Loucy (cell line): ENCODE measurements around the gene CTTNBP2.

ENCODE experiments used
- H2AFZ ChIP-seq: fragments of 200-600 bp; sonication (generic); 2 replicates; pipeline ENCODE4 v1.6.0; 2016; ENCODE audit warnings: antibody characterized with exemption, mild to moderate bottlenecking, low read length, moderate library complexity
- H3F3A ChIP-seq: fragments of 200-600 bp; 2 replicates; pipeline ENCODE4 v1.6.0; 2016; ENCODE audit warnings: antibody characterized with exemption, low read depth, mild to moderate bottlenecking
- H3K27me3 ChIP-seq: fragments of 200-600 bp; sonication (generic); 2 replicates; pipeline ENCODE4 v1.6.1; 2014; ENCODE audit warnings: low read length, mild to moderate bottlenecking; ENCODE audit not compliant: insufficient read depth, poor library complexity, severe bottlenecking
- H3K36me3 ChIP-seq: fragments of 200-600 bp; sonication (generic); 2 replicates; pipeline ENCODE4 v1.6.1; 2016; ENCODE audit warnings: low read length; ENCODE audit not compliant: insufficient read depth
- H3K4me1 ChIP-seq: fragments of 200-600 bp; sonication (generic); 2 replicates; pipeline ENCODE4 v1.5.1; 2014; ENCODE audit warnings: low read length, mild to moderate bottlenecking; ENCODE audit not compliant: insufficient read depth, poor library complexity, severe bottlenecking
- H3K4me2 ChIP-seq: fragments of 200-600 bp; sonication (generic); 2 replicates; pipeline ENCODE4 v1.6.0; 2014; ENCODE audit warnings: antibody characterized with exemption, low read length, low read depth, mild to moderate bottlenecking; ENCODE audit not compliant: poor library complexity, severe bottlenecking
- H3K4me3 ChIP-seq: fragments of 200-600 bp; sonication (generic); 2 replicates; pipeline ENCODE4 v1.5.1; 2014; ENCODE audit warnings: low read length, mild to moderate bottlenecking, mixed read lengths; ENCODE audit not compliant: poor library complexity, severe bottlenecking
- H3K79me2 ChIP-seq: fragments of 200-600 bp; sonication (generic); 2 replicates; pipeline ENCODE4 v1.6.1; 2014; ENCODE audit warnings: low read length; ENCODE audit not compliant: insufficient read depth
- H3K9ac ChIP-seq: fragments of 200-600 bp; sonication (generic); 2 replicates; pipeline ENCODE4 v1.6.0; 2014; ENCODE audit warnings: mild to moderate bottlenecking, low read depth, low read length, moderate library complexity; ENCODE audit not compliant: poor library complexity, severe bottlenecking
- H3K9me2 ChIP-seq: fragments of 200-600 bp; sonication (generic); replicated peaks from 2 replicates; pipeline ENCODE4 v1.6.1; 2016; ENCODE audit warnings: low read depth, low read length, mixed read lengths
- H3K9me3 ChIP-seq: fragments of 200-600 bp; sonication (generic); 2 replicates; pipeline ENCODE4 v1.6.1; 2014; ENCODE audit warnings: mild to moderate bottlenecking, antibody characterized with exemption, low read length, low read depth; ENCODE audit not compliant: insufficient read depth
- H4K20me1 ChIP-seq: fragments of 200-600 bp; sonication (generic); 2 replicates; pipeline ENCODE4 v1.6.0; 2014; ENCODE audit warnings: antibody characterized with exemption, low read length, mild to moderate bottlenecking; ENCODE audit not compliant: insufficient read depth, poor library complexity, severe bottlenecking
- EZH2phosphoT487 ChIP-seq: fragments of 200-600 bp; IDR thresholded peaks from 2 replicates; pipeline ENCODE4 v1.6.1; 2018; ENCODE audit warnings: antibody characterized with exemption, mild to moderate bottlenecking, moderate library complexity, borderline replicate concordance
- TF ChIP-seq, protein P1 (sequence below): fragments of 200-600 bp; sonication (generic); conservative IDR thresholded peaks from 2 replicates; pipeline ENCODE4 v1.5.1; 2014; ENCODE audit warnings: mild to moderate bottlenecking, antibody characterized with exemption, low read length

The CTTNBP2 gene

GRCh38 chr7:117771756-117772155 lies 101.5 kb downstream of the CTTNBP2 start:
- no peak for TF ChIP-seq EZH2phosphoT487
- TF ChIP-seq, protein P1, sequence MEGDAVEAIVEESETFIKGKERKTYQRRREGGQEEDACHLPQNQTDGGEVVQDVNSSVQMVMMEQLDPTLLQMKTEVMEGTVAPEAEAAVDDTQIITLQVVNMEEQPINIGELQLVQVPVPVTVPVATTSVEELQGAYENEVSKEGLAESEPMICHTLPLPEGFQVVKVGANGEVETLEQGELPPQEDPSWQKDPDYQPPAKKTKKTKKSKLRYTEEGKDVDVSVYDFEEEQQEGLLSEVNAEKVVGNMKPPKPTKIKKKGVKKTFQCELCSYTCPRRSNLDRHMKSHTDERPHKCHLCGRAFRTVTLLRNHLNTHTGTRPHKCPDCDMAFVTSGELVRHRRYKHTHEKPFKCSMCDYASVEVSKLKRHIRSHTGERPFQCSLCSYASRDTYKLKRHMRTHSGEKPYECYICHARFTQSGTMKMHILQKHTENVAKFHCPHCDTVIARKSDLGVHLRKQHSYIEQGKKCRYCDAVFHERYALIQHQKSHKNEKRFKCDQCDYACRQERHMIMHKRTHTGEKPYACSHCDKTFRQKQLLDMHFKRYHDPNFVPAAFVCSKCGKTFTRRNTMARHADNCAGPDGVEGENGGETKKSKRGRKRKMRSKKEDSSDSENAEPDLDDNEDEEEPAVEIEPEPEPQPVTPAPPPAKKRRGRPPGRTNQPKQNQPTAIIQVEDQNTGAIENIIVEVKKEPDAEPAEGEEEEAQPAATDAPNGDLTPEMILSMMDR = no peak
- Histone ChIP-seq H3K4me2 (no peak overlapping the region), H3K9ac (no peak overlapping the region), H3K9me2 (no peaks in the 10 kb centered on the region), H4K20me1 (no peaks in the 10 kb centered on the region), H3K36me3 (no peaks in the 10 kb centered on the region), H3K4me1 (no peaks in the 10 kb centered on the region), H3K4me3 (no peak overlapping the region), H3F3A (no peaks in the 10 kb centered on the region), H3K9me3 (no peaks in the 10 kb centered on the region), H2AFZ (no peak overlapping the region), H3K27me3 (no peaks in the 10 kb centered on the region), H3K79me2 (no peaks in the 10 kb centered on the region)

GRCh38 chr7:117769085-117769484 lies 104.2 kb downstream of the CTTNBP2 start:
- Histone ChIP-seq H3K4me3 (no peak overlapping the region), H3K4me2 (no peak overlapping the region), H2AFZ (no peak overlapping the region), H3K36me3 (no peaks in the 10 kb centered on the region), H3K9ac (no peak overlapping the region), H3K4me1 (no peaks in the 10 kb centered on the region), H3K9me2 (no peaks in the 10 kb centered on the region), H3F3A (no peaks in the 10 kb centered on the region), H3K79me2 (no peaks in the 10 kb centered on the region), H3K9me3 (no peaks in the 10 kb centered on the region), H3K27me3 (no peaks in the 10 kb centered on the region), H4K20me1 (no peaks in the 10 kb centered on the region)
- TF ChIP-seq, protein P1 = no peak
- TF ChIP-seq EZH2phosphoT487 = no peak

- no peak overlapping the region for H3K4me2 ChIP-seq
- H3K36me3 ChIP-seq = no peaks in the 10 kb centered on the region
- no peak overlapping the region for H3K4me3 ChIP-seq
- H2AFZ ChIP-seq = no peak overlapping the region
- no peak overlapping the region for H3K9ac ChIP-seq
- no peaks in the 10 kb centered on the region for H3K27me3 ChIP-seq
- no peaks in the 10 kb centered on the region for H3K4me1 ChIP-seq
- H3K9me2 ChIP-seq = no peaks in the 10 kb centered on the region
- H3F3A ChIP-seq = no peaks in the 10 kb centered on the region
- no peak for TF ChIP-seq EZH2phosphoT487
- TF ChIP-seq, protein P1 = no peak
- H3K9me3 ChIP-seq = no peaks in the 10 kb centered on the region
- no peaks in the 10 kb centered on the region for H3K79me2 ChIP-seq
- no peaks in the 10 kb centered on the region for H4K20me1 ChIP-seq
Observed at GRCh38 chr7:117767951-117768350, 105.3 kb downstream of the CTTNBP2 start.
